H1 (cell line): Measurements from ENCODE around the gene RNASE11. TPM values are rescaled to one million over a fixed set of nuclear protein-coding genes. Genes with fewer than 3 reads are reported as not detected.
A peak's percentile ranks its signal among the peaks of the same experiment; 100 is the strongest.

ENCODE experiments used
- CTCF ChIA-PET: fragments of 300-600 bp; sonication (Branson Sonifier 250); formaldehyde crosslinking; loops from one replicate; lab custom pipeline; 2021; ENCODE audit not compliant: partially characterized antibody; lab: Charles Lee
- POLR2A ChIA-PET: fragments of 300-600 bp; sonication (Branson Sonifier 250); formaldehyde crosslinking; loops from one replicate; lab custom pipeline; 2021; ENCODE audit warnings: inconsistent platforms; ENCODE audit not compliant: partially characterized antibody; lab: Charles Lee
- DNase-seq, 2 experiments: peaks; one replicate each; pipeline versions ENCODE4 v3.0.0 to v3.0.0-alpha.2; 2010 to 2022; ENCODE audit warnings: low spot score in 2 of 2, low read depth in 1 of 2, mixed read lengths in 1 of 2
- FAIRE-seq: peaks from 2 replicates; lab custom pipeline; 2011; peaks lifted over from hg19 to GRCh38; lab: Jason Lieb, UNC
- H2AFZ ChIP-seq: 2 replicates; pipeline ENCODE4 v1.8.1; 2012; ENCODE audit warnings: low read length, inconsistent platforms
- H2AK5ac ChIP-seq: 2 replicates; pipeline ENCODE4 v1.6.1; 2013; ENCODE audit warnings: low read depth, low read length
- H2BK120ac ChIP-seq: replicated peaks from 2 replicates; pipeline ENCODE3; 2013; ENCODE audit warnings: low read depth, low read length, inconsistent platforms
- H2BK12ac ChIP-seq: 2 replicates; pipeline ENCODE4 v1.6.1; 2013; ENCODE audit warnings: low read depth, low read length
- H2BK15ac ChIP-seq: 2 replicates; pipeline ENCODE4 v1.6.1; 2013; ENCODE audit warnings: low read length
- H2BK20ac ChIP-seq: 2 replicates; pipeline ENCODE4 v1.6.1; 2013; ENCODE audit warnings: low read length
- H2BK5ac ChIP-seq: 2 replicates; pipeline ENCODE4 v1.6.1; 2013; ENCODE audit warnings: low read depth, low read length
- H3K14ac ChIP-seq: 2 replicates; pipeline ENCODE4 v1.6.1; 2013; ENCODE audit warnings: inconsistent platforms; ENCODE audit not compliant: insufficient read length
- H3K18ac ChIP-seq: 2 replicates; pipeline ENCODE4 v1.6.1; 2013; ENCODE audit warnings: low read length; ENCODE audit errors: extremely low read depth
- H3K23ac ChIP-seq: 2 replicates; pipeline ENCODE4 v1.6.1; 2013; ENCODE audit warnings: inconsistent platforms; ENCODE audit not compliant: insufficient read length
- H3K23me2 ChIP-seq: 2 replicates; pipeline ENCODE4 v1.6.1; 2013; ENCODE audit warnings: low read depth, low read length
- H3K27ac ChIP-seq: 2 replicates; pipeline ENCODE4 v1.6.1; 2011; ENCODE audit warnings: low read depth, low read length, inconsistent platforms
- H3K27me3 ChIP-seq, 4 experiments: replicated peaks in 1 of 4; 1 replicate in 1 of 4; 2 replicates in 3 of 4; pipeline versions ENCODE4 v1.6.1 to v1.8.1; 2011 to 2013; ENCODE audit warnings: low read length in 3 of 4, mild to moderate bottlenecking in 3 of 4, inconsistent platforms in 2 of 4, mixed read lengths in 2 of 4, moderate library complexity in 1 of 4; ENCODE audit not compliant: control insufficient read depth in 3 of 4, insufficient read depth in 3 of 4; ENCODE audit errors: extremely low read depth in 1 of 4
- H3K36me3 ChIP-seq, 4 experiments: 2 replicates each; pipeline versions ENCODE4 v1.6.1 to v1.8.1; 2011 to 2013; ENCODE audit warnings: mild to moderate bottlenecking in 4 of 4, low read length in 3 of 4, moderate library complexity in 2 of 4, control low read depth in 1 of 4, inconsistent platforms in 1 of 4; ENCODE audit not compliant: insufficient read depth in 4 of 4, control insufficient read depth in 2 of 4
- H3K4ac ChIP-seq: replicated peaks from 2 replicates; pipeline ENCODE3; 2013; ENCODE audit warnings: low read length, low read depth, mixed read lengths, inconsistent platforms; ENCODE audit not compliant: insufficient read length
- H3K4me1 ChIP-seq, 4 experiments: replicated peaks in 1 of 4; 1 replicate in 1 of 4; 2 replicates in 3 of 4; pipeline versions ENCODE4 v1.6.1 to v1.8.1; 2011 to 2013; ENCODE audit warnings: low read length in 3 of 4, inconsistent platforms in 2 of 4, mixed read lengths in 1 of 4; ENCODE audit not compliant: insufficient read depth in 4 of 4, control insufficient read depth in 3 of 4
- H3K4me2 ChIP-seq, 2 experiments: 2 replicates each; pipeline versions ENCODE4 v1.6.1 to v1.8.1; 2011 to 2013; ENCODE audit warnings: low read depth in 2 of 2, low read length in 2 of 2, control low read depth in 1 of 2, inconsistent platforms in 1 of 2, mild to moderate bottlenecking in 1 of 2; ENCODE audit not compliant: insufficient read depth in 1 of 2
- H3K4me3 ChIP-seq, 4 experiments: fragments of 200-600, 300-600 bp in 1 of 4; sonication (generic), shearing (Covaris generic), sonication (Bioruptor Twin) in 1 of 4; 2 replicates each; pipeline versions ENCODE4 v1.5.1 to v1.8.1; 2011 to 2016; ENCODE audit warnings: low read length in 4 of 4, low read depth in 3 of 4, control low read depth in 2 of 4, inconsistent platforms in 2 of 4, mild to moderate bottlenecking in 2 of 4, mixed read lengths in 1 of 4, moderate library complexity in 1 of 4; ENCODE audit not compliant: insufficient read depth in 2 of 4; ENCODE audit errors: extremely low read depth in 1 of 4
- H3K56ac ChIP-seq: replicated peaks from 2 replicates; pipeline ENCODE3; 2013; ENCODE audit warnings: low read depth, mild to moderate bottlenecking, mixed read lengths, low read length, inconsistent platforms; ENCODE audit not compliant: insufficient read length
- H3K79me1 ChIP-seq: 2 replicates; pipeline ENCODE4 v1.6.1; 2013; ENCODE audit warnings: low read depth, low read length, control low read depth
- H3K79me2 ChIP-seq, 2 experiments: 2 replicates each; pipeline versions ENCODE4 v1.6.1 to v1.8.1; 2012 to 2013; ENCODE audit warnings: low read length in 2 of 2, mild to moderate bottlenecking in 2 of 2, inconsistent platforms in 1 of 2; ENCODE audit not compliant: insufficient read depth in 2 of 2, control insufficient read depth in 1 of 2
- H3K9ac ChIP-seq, 4 experiments: replicated peaks in 1 of 4; 1 replicate in 1 of 4; 2 replicates in 3 of 4; pipeline versions ENCODE4 v1.6.1 to v1.8.1; 2011 to 2013; ENCODE audit warnings: low read depth in 3 of 4, low read length in 3 of 4, control low read depth in 2 of 4, mild to moderate bottlenecking in 2 of 4, moderate library complexity in 2 of 4, inconsistent platforms in 1 of 4; ENCODE audit errors: extremely low read depth in 1 of 4
- H3K9me3 ChIP-seq, 2 experiments: 2 replicates each; pipeline versions ENCODE4 v1.6.1 to v1.8.1; 2012 to 2013; ENCODE audit warnings: mild to moderate bottlenecking in 2 of 2, moderate library complexity in 2 of 2, control low read depth in 1 of 2, inconsistent platforms in 1 of 2, low read depth in 1 of 2, low read length in 1 of 2, mixed read lengths in 1 of 2; ENCODE audit not compliant: insufficient read depth in 2 of 2
- H4K20me1 ChIP-seq, 2 experiments: replicated peaks in 1 of 2; 2 replicates each; pipeline versions ENCODE3 to v1.8.1; 2011 to 2013; ENCODE audit warnings: inconsistent platforms in 2 of 2, low read length in 2 of 2, mild to moderate bottlenecking in 1 of 2; ENCODE audit not compliant: insufficient read depth in 2 of 2, control insufficient read depth in 1 of 2
- H4K5ac ChIP-seq: 2 replicates; pipeline ENCODE4 v1.6.1; 2013; ENCODE audit warnings: low read length, low read depth, mixed read lengths, inconsistent platforms; ENCODE audit not compliant: insufficient read length
- H4K8ac ChIP-seq: 2 replicates; pipeline ENCODE4 v1.8.0; 2013; ENCODE audit warnings: mild to moderate bottlenecking, moderate library complexity, low read length, inconsistent platforms; ENCODE audit not compliant: insufficient read depth; ENCODE audit errors: extremely low read depth
- H4K91ac ChIP-seq: replicated peaks from 2 replicates; pipeline ENCODE3; 2013; ENCODE audit warnings: low read length, mixed read lengths, inconsistent platforms; ENCODE audit not compliant: insufficient read length
- ASH2L ChIP-seq: fragments of 200-600, 300-600 bp; sonication (generic); IDR thresholded peaks from one replicate; pipeline ENCODE4 v1.7.1; 2017; ENCODE audit warnings: low read length
- KDM4A ChIP-seq: IDR thresholded peaks from one replicate; pipeline ENCODE4 v1.7.1; 2012; ENCODE audit warnings: low read depth, mild to moderate bottlenecking, moderate library complexity, low read length, inconsistent platforms; ENCODE audit not compliant: severe bottlenecking
- MAX ChIP-seq: IDR thresholded peaks from 2 replicates; pipeline ENCODE4 v1.6.1; 2012; ENCODE audit warnings: inconsistent platforms
- PHF8 ChIP-seq: fragments of 200-600 bp; sonication (generic); conservative IDR thresholded peaks from 2 replicates; pipeline ENCODE4 v1.7.1; 2012; ENCODE audit warnings: low read depth, mild to moderate bottlenecking, inconsistent platforms, low read length, moderate library complexity
- RBBP5 ChIP-seq: IDR thresholded peaks from 2 replicates; pipeline ENCODE4 v1.7.1; 2012; ENCODE audit warnings: low read depth, mild to moderate bottlenecking, inconsistent platforms, low read length, moderate library complexity, borderline replicate concordance
- WGBS, 2 experiments: shearing (Covaris generic) in 1 of 2; methylation state at CpG; one replicate each; pipeline versions ENCODE4 v1.1.6 to v1.1.7; 2013 to 2015; ENCODE audit warnings: low lambda C conversion rate in 2 of 2, mixed read lengths in 2 of 2, inconsistent platforms in 1 of 2, low coverage in 1 of 2, missing lambda C conversion rate in 1 of 2; ENCODE audit not compliant: insufficient replicate concordance in 2 of 2, insufficient coverage in 1 of 2, insufficient read length in 1 of 2; ENCODE audit errors: extremely low coverage in 1 of 2, missing lambda C conversion rate in 1 of 2; 5-methylcytosine and 5-hydroxymethylcytosine counted together
- polyA plus RNA-seq, 7 experiments: library from polyadenylated mRNA; depleted of rRNA in 3 of 7; stranded (reverse) in 5 of 7; unstranded in 2 of 7; fragments of >200 nt in 5 of 7; fragments of 200-250 nt in 2 of 7; gene quantifications; 1 replicate in 5 of 7; 2 replicates in 1 of 7; 4 replicates in 1 of 7; pipeline versions ENCODE4 v1.2.1 to v1.2.3, GENCODE V29; 2011 to 2013; ENCODE audit warnings: missing spikeins in 2 of 7, mixed read lengths in 2 of 7
- total RNA-seq: library from RNA; stranded (reverse); fragmentation: NEBNext Ultra II Directional; extraction: Animal tissue kit (Norgen Biotek cat#: 25700); gene quantifications from 2 replicates; pipeline ENCODE4 v1.2.1, GENCODE V29; 2021

Gene RNASE11
- total and polyA plus RNA-seq, 2 of the 8 experiments (the other 6 are each of a cell fraction or from before 2014, with no cell fraction given), result not detected

- no peaks in the 10 kb centered on the region for H3K9me3 ChIP-seq
- no peak overlapping the region for H2AK5ac ChIP-seq
- no peak overlapping the region for H2BK15ac ChIP-seq
- H3K23ac ChIP-seq, result no peak overlapping the region
- no peak overlapping the region for H4K91ac ChIP-seq
- no peak overlapping the region for H4K8ac ChIP-seq
- DNase-seq (peak in 1 of 2 experiments; percentile 69), FAIRE-seq (no peak)
- no peak overlapping the region for H3K14ac ChIP-seq
- no peaks in the 10 kb centered on the region for H3K79me1 ChIP-seq
- H4K20me1 ChIP-seq, result no peaks in the 10 kb centered on the region
- WGBS, 2 experiments, result 19% methylated on average over 17 of the region's 17 CpGs; no CpG with 5 or more reads in 1 of the 2 experiments
- peak overlapping the region; percentile 68 to 80 for H3K4me2 ChIP-seq
- ChIA-PET CTCF (interaction anchor here (0.7 to 3.2 kb wide), 14 partner anchors 9 to 286 kb away, joined by 3 to 21 read pairs (median 4); partner anchors contain the start of genes PARP2, PNP and RNASE4), POLR2A (interaction anchor here (0.7 to 2.2 kb wide), 5 partner anchors 37 to 271 kb away, joined by 3 to 9 read pairs (median 5); partner anchors contain the start of genes PARP2, PNP and RNASE4)
- H2BK5ac ChIP-seq, result no peak overlapping the region
- H3K9ac ChIP-seq, result peak overlapping the region in 3 of 4 experiments; percentile 27 to 70 (median 69); a peak in 4 of 7 replicates
- no peak overlapping the region for H2BK12ac ChIP-seq
- no peak overlapping the region for H4K5ac ChIP-seq
- no peak overlapping the region for H2BK120ac ChIP-seq
- TF ChIP-seq PHF8 (no peak; the same call in 1 of the 2 replicates), MAX (no peak), KDM4A (peak; percentile 47), RBBP5 (peak; percentile 90; the same call in 1 of the 2 replicates), ASH2L (peak; percentile 98)
- TF ChIP-seq, all 59 proteins: peak for 3
- Histone ChIP-seq H3K56ac (peak overlapping the region; percentile 43), H2BK20ac (no peak overlapping the region), H2AFZ (peak overlapping the region; percentile 99), H3K18ac (no peak overlapping the region), H3K4ac (no peak overlapping the region), H3K79me2 (no peaks in the 10 kb centered on the region), H3K4me1 (peaks cover 0 to 2% (median 0%) of the 10 kb centered on the region in 4 experiments; a peak in 2 of 7 replicates), H3K23me2 (peaks cover 4% of the 10 kb centered on the region), H3K4me3 (peak overlapping the region; percentile 60 to 98 (median 95)), H3K36me3 (no peaks in the 10 kb centered on the region), H3K27ac (no peak overlapping the region), H3K27me3 (no peaks in the 10 kb centered on the region)
Observed at GRCh38 chr14:20614038-20614840, 26.4 kb upstream of the RNASE11 start.
